Erythroblast (primary cell): ENCODE results near the gene PANX3.

Experiments used
- DNase-seq, 2 experiments: peaks; one replicate each; lab custom pipeline; 2025; lab: John Stamatoyannopoulos, UW
- GATA1 ChIP-seq: IDR thresholded peaks from 2 replicates; pipeline ENCODE4 v1.6.1; 2011; ENCODE audit warnings: low read depth, mild to moderate bottlenecking, control low read depth, low read length, moderate library complexity
- POLR2A ChIP-seq: IDR thresholded peaks from 2 replicates; pipeline ENCODE4 v1.6.1; 2011; ENCODE audit warnings: mild to moderate bottlenecking, low read length

The PANX3 gene

DNA sequence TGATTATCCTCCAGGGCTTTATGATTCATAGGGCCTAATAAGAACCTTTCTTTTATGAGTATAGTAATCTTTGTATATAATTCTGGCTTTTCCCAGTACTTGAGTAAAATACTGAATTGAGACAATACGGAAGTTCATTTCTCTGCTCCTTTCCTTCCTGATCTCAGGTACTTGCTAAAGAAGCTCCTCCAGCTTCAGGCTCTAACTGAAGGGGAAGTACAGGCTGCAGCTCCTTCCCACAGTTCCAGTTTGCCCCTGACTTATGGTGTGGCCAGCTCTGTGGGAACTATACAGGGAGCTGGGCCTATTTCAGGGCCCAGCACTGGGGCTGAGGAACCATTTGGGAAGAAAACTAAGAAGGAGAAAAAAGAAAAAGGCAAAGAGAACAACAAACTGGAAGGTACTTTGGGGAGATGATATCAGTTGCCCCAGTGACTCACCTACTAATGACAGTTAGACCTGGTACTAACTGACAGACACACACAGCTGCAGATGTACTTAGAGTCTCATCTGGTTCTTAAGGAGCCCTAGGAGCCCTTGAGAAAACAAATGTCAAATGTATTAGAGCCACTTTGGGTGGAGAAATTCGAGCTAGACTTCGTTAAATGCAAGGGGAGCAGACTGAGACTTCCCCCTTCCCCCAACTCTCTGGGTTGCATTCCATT is 14.4 kb downstream of the PANX3 start:
- DNase-seq: peak in 1 of 2 experiments; percentile 9
- no peak for TF ChIP-seq GATA1
- no peak for TF ChIP-seq POLR2A

DNA sequence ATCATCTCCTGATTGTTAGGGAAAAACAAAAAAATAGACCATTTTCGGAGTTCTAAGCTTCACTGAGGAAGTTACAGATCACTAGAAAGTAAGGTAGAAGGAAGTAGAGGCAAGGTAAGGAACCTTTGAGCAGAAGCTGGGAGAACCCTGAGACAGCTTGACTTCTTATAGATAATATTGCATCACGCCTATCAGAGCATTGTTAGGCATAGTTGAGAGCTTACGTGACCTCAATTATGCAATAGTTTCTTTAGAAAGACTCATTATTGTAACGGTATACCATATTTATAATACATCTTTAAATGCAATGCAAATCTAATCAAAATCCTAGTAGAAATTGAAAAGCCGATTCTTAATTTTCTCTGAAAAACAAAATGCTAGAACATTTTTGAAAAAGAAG is 16.3 kb downstream of the PANX3 start:
- no peak for DNase-seq
- TF ChIP-seq GATA1: no peak
- no peak for TF ChIP-seq POLR2A

DNA sequence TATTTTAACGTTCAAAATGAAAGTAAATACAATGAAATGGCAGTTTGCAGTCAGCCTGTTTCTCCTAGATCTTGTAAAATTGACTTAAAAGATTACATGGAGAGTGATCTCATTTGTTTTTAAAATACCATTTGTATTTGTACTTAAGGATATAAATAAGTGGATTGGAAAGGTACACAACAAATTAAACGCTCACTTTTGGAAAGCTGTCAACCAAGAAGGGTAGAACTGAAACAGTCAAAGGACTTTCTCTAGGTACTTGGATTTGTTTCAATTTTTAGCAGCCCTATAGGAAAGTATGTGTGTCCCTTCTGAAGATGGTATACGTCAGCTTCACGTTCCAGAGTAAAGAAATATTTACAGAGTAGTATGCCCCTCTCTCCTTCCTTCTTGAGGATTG is 18.7 kb downstream of the PANX3 start:
- DNase-seq: no peak
- TF ChIP-seq GATA1 (no peak), POLR2A (no peak)

- peak; percentile 10 to 22 for DNase-seq
- TF ChIP-seq GATA1: no peak
- no peak for TF ChIP-seq POLR2A
Measured at GRCh38 chr11:124633355-124633754, 22.1 kb downstream of the PANX3 start.

- TF ChIP-seq GATA1 (no peak), POLR2A (no peak)
Measured at GRCh38 chr11:124635932-124636331, 24.7 kb downstream of the PANX3 start.

DNA sequence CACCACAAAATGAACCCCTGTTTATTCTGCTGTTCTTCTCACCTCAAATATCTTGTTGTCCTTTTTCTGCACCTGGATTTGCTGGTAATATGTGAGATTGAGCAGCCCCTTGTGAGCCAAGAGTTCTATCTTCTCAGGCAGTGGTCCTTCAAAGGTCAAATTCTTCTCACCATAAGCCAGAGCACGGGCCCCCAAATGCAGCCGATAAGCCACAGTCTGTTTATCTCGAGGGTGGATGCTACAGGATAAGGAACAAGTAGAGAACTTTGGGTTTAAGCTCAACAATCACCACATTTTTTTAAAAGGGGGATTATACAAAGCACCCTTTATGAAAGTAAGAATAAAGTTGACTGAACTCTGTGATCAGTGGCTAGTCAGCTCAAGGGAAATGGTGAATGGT is 27.3 kb downstream of the PANX3 start:
- peak; percentile 51 to 86 for DNase-seq
- TF ChIP-seq GATA1 (no peak), POLR2A (no peak)

More at GRCh38 chr11:124635932-124636331, 24.7 kb downstream of the PANX3 start:
- DNase-seq: no peak

DNA sequence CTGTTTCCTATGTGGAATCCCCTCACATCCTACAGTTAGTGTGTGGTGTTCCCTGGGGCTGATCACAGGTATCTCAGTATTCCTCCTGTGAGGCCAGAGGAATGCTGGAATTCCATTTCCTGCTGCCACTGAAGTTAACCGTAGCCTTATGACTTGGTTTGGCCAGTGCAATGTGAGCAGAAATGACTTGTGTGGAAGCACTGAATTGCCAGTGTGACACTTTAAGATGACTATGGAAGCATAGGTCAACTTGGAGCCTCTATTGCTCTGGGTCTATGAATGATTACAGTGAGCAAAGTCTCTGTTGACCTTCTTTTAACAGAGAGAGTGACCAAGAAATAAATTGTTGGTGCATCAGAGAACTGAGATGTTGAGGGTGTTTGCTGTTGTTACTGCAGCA is 28.0 kb downstream of the PANX3 start:
- no peak for DNase-seq
- no peak for TF ChIP-seq POLR2A
- TF ChIP-seq GATA1: no peak

GRCh38 chr11:124640666-124641065 is 29.4 kb downstream of the PANX3 start:
- TF ChIP-seq POLR2A (no peak), GATA1 (no peak)
- peak; percentile 20 to 22 for DNase-seq

DNA sequence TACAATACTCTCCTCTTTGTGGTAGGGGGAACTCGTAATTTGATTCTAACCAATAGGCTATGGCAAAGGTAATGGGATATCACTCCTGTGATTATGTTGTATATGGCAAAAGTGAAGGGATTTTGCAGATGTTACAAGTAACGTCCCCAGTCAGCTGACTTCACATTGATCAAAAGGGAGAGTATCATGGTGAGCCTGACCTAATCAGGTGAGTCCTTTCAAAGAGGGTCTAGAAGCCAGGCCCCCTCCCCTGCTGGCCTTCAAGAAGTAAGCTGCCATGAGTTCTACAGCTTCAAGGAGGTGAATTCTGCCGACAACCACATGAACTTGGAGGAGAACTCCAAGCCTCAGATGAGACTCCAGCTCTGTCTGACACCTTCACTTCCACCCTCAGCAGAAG is 31.4 kb downstream of the PANX3 start:
- DNase-seq: no peak
- TF ChIP-seq GATA1: no peak
- TF ChIP-seq POLR2A: no peak

- TF ChIP-seq POLR2A (no peak), GATA1 (no peak)
- no peak for DNase-seq
Measured at GRCh38 chr11:124643042-124643604, 31.9 kb downstream of the PANX3 start.

DNA sequence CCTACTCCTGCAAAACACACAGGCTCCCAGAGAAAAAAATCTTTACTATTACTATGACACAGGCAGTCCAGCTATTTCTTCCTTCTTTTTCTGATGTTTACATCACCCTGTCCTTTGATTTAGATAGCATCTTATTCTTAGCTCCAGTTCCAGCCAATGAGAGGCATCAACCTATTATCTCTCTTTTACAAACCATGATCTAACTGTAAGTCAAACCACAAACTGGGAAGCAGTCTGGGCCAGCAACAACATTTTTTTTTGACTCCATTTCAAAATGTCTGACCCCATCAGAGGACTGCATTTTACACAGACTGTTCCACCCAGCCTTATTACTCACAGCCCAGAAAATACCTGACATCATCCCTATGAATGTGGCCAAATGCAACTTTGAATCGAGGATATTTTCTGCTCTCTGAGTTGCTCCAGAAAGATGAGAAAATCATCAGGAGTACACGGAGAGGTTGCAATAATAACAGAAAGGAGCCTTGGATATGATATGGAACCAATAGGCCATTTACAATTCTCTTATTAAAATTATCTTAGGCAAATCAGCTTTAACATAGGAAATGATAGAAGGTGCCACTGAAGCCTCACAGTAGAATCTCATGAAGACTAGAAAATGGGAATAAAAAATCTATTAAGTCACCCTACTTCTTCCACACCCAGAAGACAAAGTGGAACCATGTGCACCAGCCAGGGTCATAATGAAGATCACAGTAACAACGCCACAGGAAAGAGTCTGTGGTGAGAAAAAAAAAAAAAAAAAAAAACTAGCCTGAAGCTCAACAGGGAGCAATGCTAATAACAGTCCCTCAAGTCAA is 32.6 kb downstream of the PANX3 start:
- DNase-seq: peak; percentile 57 to 73
- TF ChIP-seq GATA1 (no peak), POLR2A (peak; percentile 27)

GRCh38 chr11:124644426-124645280 is 33.4 kb downstream of the PANX3 start:
- TF ChIP-seq GATA1 (no peak), POLR2A (no peak)
- DNase-seq: peak; percentile 75 to 80

- TF ChIP-seq GATA1: no peak
- TF ChIP-seq POLR2A: no peak
Measured at GRCh38 chr11:124646148-124646547, 34.9 kb downstream of the PANX3 start.

More at GRCh38 chr11:124646148-124646547, 34.9 kb downstream of the PANX3 start:
- DNase-seq: no peak
